ENCODE measurements around the gene UBE2E3. TPM values are rescaled to one million over a fixed set of nuclear protein-coding genes. Genes with fewer than 3 reads are reported as not detected.

UBE2E3 gene
- total and polyA plus RNA-seq, 2 of the 4 experiments (the other 2 are of a cell fraction) = 106 to 114 TPM

DNA sequence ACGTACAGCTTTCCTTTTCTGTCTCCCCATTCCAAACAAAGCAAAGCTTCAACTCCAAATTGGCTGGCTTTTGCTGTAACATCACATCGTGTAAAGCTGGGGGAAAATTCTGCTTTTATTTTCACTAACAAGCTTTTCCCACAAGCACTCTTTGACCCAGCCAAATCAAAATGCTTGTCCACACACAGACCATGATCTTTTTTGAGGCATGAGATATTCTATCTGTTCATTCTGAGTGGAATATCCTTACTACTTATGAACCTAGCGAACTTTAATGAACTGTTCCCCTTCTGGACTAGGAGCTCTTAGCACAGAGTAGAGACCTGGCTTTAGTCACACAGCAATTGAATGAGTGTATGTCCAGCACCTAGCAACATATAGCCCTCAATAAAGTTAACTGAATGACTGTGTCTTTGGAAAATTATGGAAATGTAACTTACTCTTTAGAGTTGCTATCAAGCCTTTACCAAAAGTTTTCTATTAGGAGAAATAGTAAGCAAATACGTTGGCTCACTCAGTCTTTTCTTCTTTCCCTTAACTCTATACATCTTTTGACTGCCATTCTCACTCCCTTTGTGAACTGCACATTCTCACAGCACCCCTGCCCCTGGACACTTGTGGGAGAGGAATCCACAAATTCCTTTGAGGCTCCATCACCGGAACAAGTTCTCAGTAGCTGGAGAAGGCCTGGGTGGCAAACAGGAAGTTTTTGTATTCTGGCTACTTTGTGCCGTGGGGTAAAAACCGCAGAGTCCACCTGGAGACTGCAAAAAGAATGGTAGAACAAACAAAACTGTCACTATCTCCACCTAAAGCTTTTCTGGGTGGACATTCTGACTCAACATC, 1.3 kb upstream of the UBE2E3 start:
- no TSS peak for BruUV-seq (replicated peaks)
- no CpG with 5 or more reads among the region's 7 CpGs for WGBS, 2 experiments (ENCODE audit: extremely low coverage in 2 of 2, insufficient read length in 1 of 2)
- peak overlapping the region; percentile 79 for H2BK5ac ChIP-seq (ENCODE audit: low read depth, low read length, poor library complexity, severe bottlenecking)
- no peaks in the 10 kb centered on the region for H3K9me3 ChIP-seq (ENCODE audit: control insufficient read depth, insufficient read depth, low read length)
- H3K18ac ChIP-seq (ENCODE audit: low read depth, low read length) = peak overlapping the region; percentile 39; the same call in 1 of the 2 replicates
- 0 out of 2 replicates have a peak, but pooled peaks cover 3% of the 10 kb centered on the region for H3K9me1 ChIP-seq (ENCODE audit: insufficient read depth, low read length)
- H3K27ac ChIP-seq (ENCODE audit: insufficient read depth, low read length) = no peak overlapping the region
- peak overlapping the region; percentile 74 for H2BK120ac ChIP-seq (ENCODE audit: low read depth, low read length)
- H3K14ac ChIP-seq (replicated peaks; ENCODE audit: low read depth, low read length) = peak overlapping the region; percentile 84
- DNase-seq = peak; percentile 76
- H3K9ac ChIP-seq (ENCODE audit: low read depth, low read length) = no peak overlapping the region
- H3K4me1 ChIP-seq (ENCODE audit: control insufficient read depth, insufficient read depth, low read length) = 0 out of 2 replicates have a peak, but pooled peaks cover 7% of the 10 kb centered on the region
- H3K4me3 ChIP-seq (ENCODE audit: insufficient read depth, low read depth, low read length) = peak overlapping the region; percentile 96; the same call in 1 of the 2 replicates
- ChIA-PET POLR2A (ENCODE audit: unreplicated experiment) (no interaction called here), CTCF (interaction anchor here (0.6 to 0.9 kb wide), 3 partner anchors 10 to 856 kb away, joined by 3 read pairs; no protein-coding TSS in a partner anchor)
- no peaks in the 10 kb centered on the region for H3K36me3 ChIP-seq (ENCODE audit: control insufficient read depth, insufficient read depth, low read length)
- H3K27me3 ChIP-seq (ENCODE audit: control insufficient read depth, insufficient read depth, low read length) = no peaks in the 10 kb centered on the region
- peak overlapping the region; percentile 73; the same call in 1 of the 2 replicates for H2BK20ac ChIP-seq (ENCODE audit: low read depth, low read length)
- no peak overlapping the region; the same call in 1 of the 3 replicates for H2BK15ac ChIP-seq (ENCODE audit: low read depth, low read length)
- H2AFZ ChIP-seq (replicated peaks; ENCODE audit: low read length, poor library complexity) = peak overlapping the region; percentile 95
- peak overlapping the region; percentile 77; the same call in 1 of the 2 replicates for H3K23ac ChIP-seq (ENCODE audit: low read depth, low read length)
- peak overlapping the region; percentile 95 for H3K4ac ChIP-seq (ENCODE audit: low read depth, low read length)
- H4K8ac ChIP-seq (ENCODE audit: low read depth in 2 of 2, low read length in 2 of 2) = peak overlapping the region; percentile 82 to 91
- in situ Hi-C loops (cut with MboI; ENCODE audit: low sequenced_read_pairs) (no loop called here), dilution Hi-C loops (cut with HindIII; ENCODE audit: low sequenced_read_pairs, unreplicated experiment) (no loop called here), intact Hi-C loops (cut with micrococcal nuclease) (no loop called here)
- H3K56ac ChIP-seq (ENCODE audit: extremely low read depth, insufficient read depth, low read length) = peak overlapping the region; percentile 45; the same call in 1 of the 2 replicates
- peak overlapping the region; percentile 64; the same call in 1 of the 2 replicates for H3K4me2 ChIP-seq (ENCODE audit: low read depth, low read length)
- no peak overlapping the region for H2AK9ac ChIP-seq (replicated peaks; ENCODE audit: low read depth, low read length, poor library complexity)
- peak overlapping the region; percentile 28; the same call in 1 of the 2 replicates for H2AK5ac ChIP-seq (ENCODE audit: low read depth, low read length)
- H4K5ac ChIP-seq (ENCODE audit: low read depth, low read length) = peak overlapping the region; percentile 51; the same call in 1 of the 2 replicates
- peak overlapping the region; percentile 87 for H4K91ac ChIP-seq (ENCODE audit: insufficient read depth, low read depth, low read length)
- ATAC-seq (ENCODE audit: low read depth) = no peak
- H4K20me1 ChIP-seq (ENCODE audit: insufficient read depth, low read length) = no peaks in the 10 kb centered on the region
- H3K79me1 ChIP-seq (ENCODE audit: low read depth in 1 of 2, low read length in 2 of 2) = peaks cover 0 to 10% of the 10 kb centered on the region in 2 experiments; a peak in 2 of 4 replicates
- TF ChIP-seq BHLHE40 (IDR thresholded peaks at IDR 0.05; ENCODE audit: low read depth, low read length) (no peak), MAZ (IDR thresholded peaks at IDR 0.05; ENCODE audit: borderline replicate concordance, low read depth, low read length) (no peak), NFE2L2 (IDR thresholded peaks at IDR 0.05; ENCODE audit: low read depth, low read length) (no peak), SMC3 (IDR thresholded peaks at IDR 0.05; ENCODE audit: low read depth, low read length) (no peak), MAFK (IDR thresholded peaks at IDR 0.05; ENCODE audit: low read depth, low read length) (no peak), MXI1 (IDR thresholded peaks at IDR 0.05; ENCODE audit: borderline replicate concordance, low read depth, low read length) (no peak), FOS (IDR thresholded peaks at IDR 0.05; ENCODE audit: low read depth, low read length) (no peak), RCOR1 (IDR thresholded peaks at IDR 0.05; ENCODE audit: insufficient replicate concordance, low read length) (no peak), RAD21 (IDR thresholded peaks at IDR 0.05; ENCODE audit: low read length) (no peak), POLR2A (IDR thresholded peaks at IDR 0.05; ENCODE audit: low read depth, low read length) (no peak), CHD1 (IDR thresholded peaks at IDR 0.05; ENCODE audit: low read depth, low read length) (no peak), RFX5 (IDR thresholded peaks at IDR 0.05; ENCODE audit: low read depth, low read length) (no peak), CEBPB (IDR thresholded peaks at IDR 0.05; ENCODE audit: low read depth, low read length) (no peak)
- TF ChIP-seq, protein P1, sequence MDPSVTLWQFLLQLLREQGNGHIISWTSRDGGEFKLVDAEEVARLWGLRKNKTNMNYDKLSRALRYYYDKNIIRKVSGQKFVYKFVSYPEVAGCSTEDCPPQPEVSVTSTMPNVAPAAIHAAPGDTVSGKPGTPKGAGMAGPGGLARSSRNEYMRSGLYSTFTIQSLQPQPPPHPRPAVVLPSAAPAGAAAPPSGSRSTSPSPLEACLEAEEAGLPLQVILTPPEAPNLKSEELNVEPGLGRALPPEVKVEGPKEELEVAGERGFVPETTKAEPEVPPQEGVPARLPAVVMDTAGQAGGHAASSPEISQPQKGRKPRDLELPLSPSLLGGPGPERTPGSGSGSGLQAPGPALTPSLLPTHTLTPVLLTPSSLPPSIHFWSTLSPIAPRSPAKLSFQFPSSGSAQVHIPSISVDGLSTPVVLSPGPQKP (IDR thresholded peaks at IDR 0.05; ENCODE audit: borderline replicate concordance, low read depth, low read length) = no peak
- TF ChIP-seq, protein P2, sequence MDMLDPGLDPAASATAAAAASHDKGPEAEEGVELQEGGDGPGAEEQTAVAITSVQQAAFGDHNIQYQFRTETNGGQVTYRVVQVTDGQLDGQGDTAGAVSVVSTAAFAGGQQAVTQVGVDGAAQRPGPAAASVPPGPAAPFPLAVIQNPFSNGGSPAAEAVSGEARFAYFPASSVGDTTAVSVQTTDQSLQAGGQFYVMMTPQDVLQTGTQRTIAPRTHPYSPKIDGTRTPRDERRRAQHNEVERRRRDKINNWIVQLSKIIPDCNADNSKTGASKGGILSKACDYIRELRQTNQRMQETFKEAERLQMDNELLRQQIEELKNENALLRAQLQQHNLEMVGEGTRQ (IDR thresholded peaks at IDR 0.05; ENCODE audit: low read depth, low read length) = no peak
